Fibroblast of peridontal ligament (primary cell): Measurements from ENCODE around the gene IFNB1.

Experiments used
- DNase-seq: peaks from one replicate; pipeline ENCODE4 v3.0.0-alpha.2; 2010; ENCODE audit errors: extremely low read depth

The IFNB1 gene

DNA sequence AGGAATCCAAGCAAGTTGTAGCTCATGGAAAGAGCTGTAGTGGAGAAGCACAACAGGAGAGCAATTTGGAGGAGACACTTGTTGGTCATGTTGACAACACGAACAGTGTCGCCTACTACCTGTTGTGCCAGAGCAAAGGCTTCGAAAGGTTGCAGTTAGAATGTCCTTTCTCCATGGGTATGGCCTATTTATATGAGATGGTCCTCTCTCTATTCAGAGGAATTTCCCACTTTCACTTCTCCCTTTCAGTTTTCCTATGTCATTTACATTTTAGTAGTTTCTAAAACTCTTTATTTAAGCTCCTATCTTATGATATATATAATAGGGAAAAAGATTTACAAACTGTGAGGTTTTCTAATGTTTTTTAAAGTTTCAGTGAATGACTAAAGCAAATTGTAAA, at the start of gene IFNB1:
TSS of gene IFNB1 (minus strand) at position 162 of the 400 bp plus-strand sequence. CDS start at position 89, 73 bp downstream.
- DNase-seq, result no peak

DNA sequence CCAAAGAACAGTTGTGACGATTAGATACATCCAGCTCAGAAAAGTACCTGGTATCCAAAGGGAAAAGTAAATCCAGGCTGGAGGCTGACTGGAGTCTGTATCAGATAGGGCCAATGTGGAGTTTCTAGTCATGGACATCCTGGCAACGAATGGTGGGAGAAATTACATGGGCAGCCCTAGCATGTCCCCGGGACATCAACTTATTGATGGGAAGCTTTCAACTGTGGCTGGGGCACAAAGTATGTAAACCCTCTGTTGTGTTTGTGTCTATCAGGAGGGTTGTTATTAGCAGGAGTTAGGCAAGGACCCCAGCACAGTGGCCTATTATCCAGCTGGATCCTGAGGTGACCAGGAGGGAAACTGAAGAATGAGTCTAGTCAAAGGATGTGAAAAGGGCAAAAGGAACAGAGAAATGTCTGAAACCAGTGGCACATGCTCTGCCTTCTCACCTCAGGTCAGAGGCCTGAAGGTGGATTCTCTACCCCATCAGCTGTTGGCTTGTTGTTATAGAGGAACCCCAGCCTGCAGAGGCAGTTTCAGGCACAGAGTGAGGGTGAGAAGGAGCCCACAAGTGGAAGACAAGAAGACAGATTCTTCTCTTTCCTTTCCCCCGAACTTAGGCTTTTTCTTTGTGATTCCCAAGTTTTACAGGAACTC, 44.0 kb upstream of the IFNB1 start:
- no peak for DNase-seq

DNA sequence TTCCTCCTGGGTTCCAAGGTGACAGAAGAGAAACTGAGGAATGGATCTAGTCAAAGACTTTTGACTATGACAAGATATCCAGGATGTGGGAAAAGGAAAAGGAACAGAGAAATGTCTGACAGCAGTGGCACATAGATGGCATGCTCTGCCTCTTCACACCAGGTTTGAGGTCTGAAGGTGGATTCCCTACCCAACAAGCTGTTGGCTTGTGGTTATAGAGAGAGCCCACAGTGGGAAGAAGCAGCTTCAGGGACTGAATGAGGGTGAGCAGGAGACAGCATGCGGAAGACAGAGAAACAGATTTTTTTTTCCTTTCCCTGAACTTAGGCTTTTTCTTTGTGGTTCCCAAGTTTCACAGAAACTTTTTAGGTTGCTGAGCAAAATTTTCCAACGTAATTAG, 43.3 kb upstream of the IFNB1 start:
- DNase-seq, result no peak

DNA sequence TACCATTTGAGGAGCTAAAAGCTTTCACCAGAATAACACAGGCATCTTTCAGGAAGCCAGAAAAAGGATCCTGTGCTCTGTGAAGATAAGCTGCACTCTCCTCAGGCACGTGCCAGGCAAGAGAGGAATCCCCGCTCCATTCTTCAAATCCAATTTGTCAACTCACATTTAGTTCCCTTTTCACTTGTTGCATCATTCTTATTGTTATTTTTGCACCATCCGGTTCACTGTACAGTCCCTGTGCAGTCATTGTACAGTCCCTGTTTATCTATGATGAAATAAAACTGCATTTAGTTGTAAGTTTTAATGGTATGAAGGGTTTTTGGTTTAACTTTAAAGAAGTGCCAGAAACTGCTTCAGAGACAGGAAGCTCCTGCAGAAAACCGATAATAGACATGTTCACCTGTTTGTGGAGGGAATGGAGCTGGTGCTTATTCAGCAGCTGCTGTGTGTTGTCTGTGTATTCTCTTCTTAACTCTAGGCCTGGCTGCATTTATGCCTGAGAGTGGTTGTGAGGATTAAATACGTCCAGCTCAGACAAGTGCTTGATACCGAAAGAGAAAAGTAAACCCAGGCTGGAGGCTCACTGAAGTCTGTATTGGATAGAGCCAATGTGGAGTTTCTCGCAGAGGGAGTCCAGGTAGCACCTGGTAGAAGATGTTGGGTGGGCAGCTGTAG, 41.5 kb upstream of the IFNB1 start:
- no peak for DNase-seq

DNA sequence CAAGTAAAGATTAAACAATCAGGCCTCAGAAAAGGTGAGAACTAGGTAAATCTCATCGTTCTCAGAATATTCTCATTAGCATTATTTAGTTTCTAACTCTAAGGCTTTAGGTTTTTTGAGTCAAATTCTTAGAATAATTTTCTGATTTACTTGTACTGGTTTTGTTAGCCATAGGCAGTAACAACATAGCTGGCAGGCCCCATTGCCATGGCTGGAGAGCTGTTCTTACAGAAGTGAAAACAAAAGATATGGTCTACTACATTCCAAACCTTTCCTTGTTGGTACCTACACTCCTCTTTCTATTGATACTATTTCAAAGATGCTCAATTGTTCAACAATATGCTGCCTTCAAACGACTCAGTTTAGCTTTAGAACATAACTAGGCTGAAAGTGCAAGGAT, 36.6 kb upstream of the IFNB1 start:
- DNase-seq, result no peak

DNA sequence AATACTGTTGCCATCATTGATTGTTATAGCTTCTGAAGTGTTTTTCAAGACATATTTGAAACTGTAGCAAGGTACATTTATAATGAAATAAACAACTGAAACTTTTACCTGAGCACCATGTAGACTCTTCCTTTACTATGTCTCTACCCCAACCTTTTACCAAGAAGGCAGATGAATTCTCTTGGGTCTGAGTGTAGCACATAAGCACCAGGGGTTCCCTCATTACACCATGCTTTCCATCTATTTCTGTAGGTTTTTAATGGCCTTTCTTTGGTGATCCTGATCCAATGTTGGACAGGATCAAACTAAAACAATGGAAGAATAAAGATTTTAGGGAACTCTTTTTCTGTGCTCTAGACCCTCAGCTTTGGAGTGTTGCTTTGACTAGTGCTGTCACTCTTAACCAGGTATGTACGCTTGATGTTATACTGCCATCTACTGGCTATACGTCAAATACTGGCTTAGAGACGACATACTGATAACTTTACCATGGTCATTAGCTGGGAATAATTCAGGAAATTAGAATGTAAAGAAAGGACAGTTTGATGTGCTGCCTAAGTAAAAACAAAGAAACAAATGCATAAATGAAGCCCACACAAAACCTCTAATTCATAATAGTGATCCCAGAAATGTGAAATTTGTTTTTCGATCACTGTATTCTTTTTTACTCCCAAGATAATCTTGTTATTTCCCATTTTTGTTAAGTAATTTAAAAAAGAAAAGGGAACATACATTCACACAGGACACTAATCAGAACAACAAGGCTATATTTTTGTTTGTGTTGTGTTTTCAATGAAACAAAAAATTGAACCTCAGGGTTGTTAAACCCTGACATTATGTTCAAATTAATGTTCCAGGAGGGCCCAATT, 33.2 kb upstream of the IFNB1 start:
- peak; percentile 90 for DNase-seq

DNA sequence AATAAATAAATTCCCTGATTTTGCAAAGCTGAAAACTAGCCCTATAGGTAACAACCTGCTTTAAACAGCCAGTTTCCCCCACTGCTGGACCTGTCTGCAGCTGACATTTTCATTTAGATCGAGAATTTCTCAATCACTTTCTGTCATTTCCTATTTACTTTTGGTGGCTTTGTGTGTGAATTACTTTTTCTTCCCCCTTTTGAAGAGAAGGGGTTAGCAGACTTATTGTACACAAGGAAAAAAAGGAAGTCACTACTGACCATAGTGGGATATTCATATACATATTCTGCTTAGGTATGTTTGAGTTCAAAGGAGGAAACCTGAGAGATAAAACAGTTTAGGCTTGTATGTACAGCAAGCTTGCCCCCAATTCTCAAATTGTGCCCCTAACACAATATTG, 27.0 kb upstream of the IFNB1 start:
- DNase-seq, result no peak

DNA sequence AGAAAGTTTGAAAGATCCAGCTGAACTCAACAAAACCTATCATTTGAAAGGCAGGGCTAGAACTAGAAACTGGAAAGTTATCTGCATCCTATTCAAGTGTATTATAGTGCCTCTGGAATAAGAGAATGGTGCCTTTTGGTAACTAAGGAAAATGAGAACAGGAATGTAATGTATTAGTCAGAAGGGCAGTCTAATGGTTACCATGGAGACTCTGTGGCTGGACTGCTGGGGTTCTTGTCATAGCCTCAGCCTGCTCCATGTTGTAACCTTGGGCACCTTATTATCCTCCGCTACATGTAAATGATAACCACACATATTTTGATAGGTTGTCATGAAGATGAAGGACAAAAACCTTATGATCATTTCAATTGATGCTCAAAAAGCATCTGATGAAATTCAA, 24.6 kb upstream of the IFNB1 start:
- DNase-seq, result peak; percentile 20

DNA sequence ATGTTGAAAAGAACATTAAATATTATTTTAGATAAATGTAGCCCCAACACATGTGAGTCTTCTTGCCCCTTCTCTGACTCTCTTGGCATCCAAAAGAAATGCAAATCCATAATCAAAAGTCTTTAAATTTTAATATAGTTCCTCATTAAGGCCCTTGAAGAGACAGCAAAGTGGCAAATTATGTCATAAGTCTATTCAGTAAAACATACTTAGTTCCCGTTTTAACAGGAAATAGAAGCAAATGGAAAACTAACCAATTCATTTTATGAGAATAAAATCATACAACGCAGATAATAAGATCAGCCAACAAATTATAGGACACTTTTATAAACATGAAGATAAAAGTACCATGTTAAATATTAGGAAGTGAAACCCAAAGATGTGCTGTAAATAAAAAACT, 20.1 kb upstream of the IFNB1 start:
- no peak for DNase-seq

DNA sequence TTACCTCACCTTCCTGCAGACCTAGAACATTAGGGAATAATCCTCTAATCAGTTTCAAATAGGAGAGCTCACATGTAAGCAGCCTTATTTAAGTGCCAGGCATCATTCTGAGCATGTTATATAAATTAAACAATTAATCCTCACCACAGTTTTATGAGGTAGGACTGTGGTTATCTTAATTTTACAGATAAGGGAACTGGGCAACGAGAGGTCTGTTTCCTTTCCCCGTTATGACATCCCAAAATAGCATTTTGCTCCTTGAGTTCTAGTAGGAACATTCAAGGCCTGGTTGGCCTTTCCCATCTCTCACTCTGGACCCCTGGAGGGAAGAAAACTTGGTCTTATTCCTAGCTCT, 19.1 kb upstream of the IFNB1 start:
- no peak for DNase-seq

DNA sequence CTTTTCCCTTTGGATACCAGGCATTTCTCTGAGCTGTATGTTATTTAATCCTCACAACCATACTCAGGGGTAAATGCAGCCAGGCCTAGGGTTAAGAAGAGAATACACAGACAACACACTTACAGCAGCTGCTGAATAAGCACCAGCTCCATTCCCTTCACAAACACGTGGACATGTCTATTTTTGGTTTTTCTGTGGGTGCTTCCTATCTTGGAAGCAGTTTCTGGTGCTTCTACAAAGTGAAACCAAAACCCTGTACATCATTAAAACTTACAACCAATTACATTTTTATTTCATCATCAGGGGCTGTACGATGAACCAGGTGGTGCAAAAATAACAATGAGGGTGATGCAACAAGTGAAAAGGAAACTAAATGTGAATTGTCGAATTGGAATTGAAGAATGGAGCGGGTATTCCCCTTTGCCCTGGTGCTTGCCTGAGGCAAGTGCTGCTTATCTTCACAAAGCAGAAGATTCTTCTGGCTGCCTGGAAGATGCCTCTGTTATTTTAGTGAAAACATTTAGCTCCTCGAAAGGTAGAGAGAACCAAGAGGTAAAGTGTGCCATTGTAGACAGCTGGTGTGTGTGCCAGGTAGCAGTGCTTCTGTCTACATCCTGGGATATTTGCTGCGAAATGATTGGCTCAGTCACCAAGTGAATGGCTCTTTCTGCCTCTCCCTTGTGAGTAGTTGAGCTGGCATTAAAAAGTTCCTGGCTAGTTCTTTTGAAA, 18.6 kb upstream of the IFNB1 start:
- DNase-seq, result peak; percentile 75

DNA sequence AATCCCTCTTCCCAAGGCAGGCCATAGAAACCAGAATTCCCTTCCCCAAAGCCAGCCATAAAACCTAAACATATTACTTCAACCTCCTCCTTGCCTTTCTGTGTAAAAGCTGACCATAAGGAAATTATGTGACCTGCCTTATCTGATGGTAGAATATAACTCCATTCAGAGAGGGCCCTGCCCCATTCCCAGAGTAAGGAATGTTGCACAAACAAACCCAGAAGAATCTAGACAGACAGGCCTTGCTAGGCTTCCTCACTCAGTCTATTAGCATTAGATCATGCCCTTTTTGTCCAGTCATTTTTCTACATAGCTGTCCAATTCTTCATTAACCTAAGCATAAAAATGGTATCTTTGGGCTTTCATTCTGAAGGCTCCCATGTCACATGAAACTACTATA, 17.8 kb upstream of the IFNB1 start:
- no peak for DNase-seq

DNA sequence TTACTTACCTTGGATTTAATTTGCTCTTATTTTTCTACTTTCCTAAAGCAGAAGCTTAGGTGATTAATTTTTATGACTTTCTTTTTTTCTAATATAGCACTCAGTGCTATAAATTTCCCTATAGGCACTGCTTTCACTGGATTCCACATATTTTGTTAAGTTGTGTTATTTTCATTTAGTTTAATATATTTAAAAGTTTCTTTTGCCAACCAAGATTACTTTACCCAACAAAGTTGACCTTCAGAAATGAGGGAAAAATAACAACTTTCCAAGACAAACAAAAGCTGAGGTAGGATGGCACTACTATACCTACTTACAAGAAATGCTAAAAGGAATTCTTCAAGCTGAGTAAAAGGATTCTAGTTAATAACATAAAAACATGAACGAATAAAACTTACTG, 8.8 kb upstream of the IFNB1 start:
- DNase-seq, result no peak

DNA sequence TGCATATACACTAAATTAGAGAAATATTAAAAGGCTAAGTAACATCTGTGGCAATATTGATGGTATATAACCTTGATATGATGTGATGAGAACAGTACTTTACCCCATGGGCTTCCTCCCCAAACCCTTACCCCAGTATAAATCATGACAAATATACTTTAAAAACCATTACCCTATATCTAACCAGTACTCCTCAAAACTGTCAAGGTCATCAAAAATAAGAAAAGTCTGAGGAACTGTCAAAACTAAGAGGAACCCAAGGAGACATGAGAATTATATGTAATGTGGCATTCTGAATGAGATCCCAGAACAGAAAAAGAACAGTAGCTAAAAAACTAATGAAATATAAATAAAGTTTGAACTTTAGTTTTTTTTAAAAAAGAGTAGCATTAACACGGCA, 7.3 kb upstream of the IFNB1 start:
- DNase-seq, result no peak

DNA sequence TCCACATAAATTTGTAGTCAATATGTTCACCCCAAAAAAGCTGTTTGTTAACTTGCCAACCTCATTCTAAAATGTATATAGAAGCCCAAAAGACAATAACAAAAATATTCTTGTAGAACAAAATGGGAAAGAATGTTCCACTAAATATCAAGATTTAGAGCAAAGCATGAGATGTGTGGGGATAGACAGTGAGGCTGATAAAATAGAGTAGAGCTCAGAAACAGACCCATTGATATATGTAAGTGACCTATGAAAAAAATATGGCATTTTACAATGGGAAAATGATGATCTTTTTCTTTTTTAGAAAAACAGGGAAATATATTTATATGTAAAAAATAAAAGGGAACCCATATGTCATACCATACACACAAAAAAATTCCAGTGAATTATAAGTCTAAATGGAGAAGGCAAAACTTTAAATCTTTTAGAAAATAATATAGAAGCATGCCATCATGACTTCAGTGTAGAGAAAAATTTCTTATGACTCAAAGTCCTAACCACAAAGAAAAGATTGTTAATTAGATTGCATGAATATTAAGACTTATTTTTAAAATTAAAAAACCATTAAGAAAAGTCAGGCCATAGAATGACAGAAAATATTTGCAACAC, 6.6 kb upstream of the IFNB1 start:
- DNase-seq, result no peak

DNA sequence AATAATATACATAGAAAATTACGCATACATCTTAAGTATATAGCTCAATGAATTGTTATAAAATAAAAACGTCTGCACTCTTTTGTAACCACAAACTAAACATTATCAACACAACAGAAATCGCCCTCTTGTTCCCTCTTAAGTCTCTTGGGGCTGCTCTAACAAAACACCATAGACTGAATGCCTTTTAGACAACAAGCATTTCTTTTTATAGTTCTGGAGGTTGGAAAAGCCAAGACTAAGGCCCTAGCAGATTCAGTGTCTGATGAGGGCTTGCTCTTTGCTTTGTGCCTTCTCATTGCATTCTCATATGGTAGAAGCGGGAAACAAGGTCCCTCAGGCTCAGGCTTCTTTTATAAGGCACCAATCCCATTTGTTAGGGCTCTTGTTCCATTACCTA, 4.9 kb upstream of the IFNB1 start:
- no peak for DNase-seq

DNA sequence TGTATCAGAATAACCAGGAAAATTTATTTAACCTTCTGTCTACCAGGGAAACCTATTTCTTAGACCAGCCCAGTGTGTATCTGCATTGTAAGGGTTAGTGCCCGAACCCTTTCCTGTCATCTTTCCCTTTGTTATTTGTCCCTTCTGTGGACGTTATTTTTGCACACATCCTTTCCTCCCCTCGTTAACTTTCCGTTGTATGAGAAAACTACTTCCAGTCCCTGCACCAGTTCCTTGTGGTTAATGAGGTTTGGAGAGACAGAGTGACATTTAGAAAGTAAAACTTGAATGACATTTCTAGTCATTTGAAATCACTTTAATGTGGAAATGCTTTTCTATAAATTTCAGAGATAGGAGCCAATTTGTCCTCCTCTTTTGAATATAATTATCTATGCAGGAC, 4.3 kb upstream of the IFNB1 start:
- no peak for DNase-seq

DNA sequence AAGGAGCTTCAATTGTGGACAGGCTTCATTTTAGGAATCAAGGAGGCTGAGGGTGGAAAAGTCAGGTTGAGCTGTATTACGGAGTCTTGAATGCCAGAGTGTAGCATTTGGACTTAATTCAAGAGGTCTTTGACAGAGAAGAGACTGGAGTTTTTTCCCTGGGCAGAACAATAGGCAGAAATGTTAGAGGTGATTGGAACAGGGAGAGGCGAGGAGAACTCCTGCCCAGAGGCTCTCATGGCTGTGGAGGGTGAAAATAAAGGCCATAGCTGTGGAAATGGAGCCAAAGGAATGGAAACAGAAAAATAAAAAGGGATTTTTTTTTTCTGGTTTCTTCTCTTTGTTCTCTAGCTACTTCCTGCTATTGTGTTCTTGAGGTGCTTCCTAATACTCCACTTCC, 3.7 kb upstream of the IFNB1 start:
- no peak for DNase-seq

DNA sequence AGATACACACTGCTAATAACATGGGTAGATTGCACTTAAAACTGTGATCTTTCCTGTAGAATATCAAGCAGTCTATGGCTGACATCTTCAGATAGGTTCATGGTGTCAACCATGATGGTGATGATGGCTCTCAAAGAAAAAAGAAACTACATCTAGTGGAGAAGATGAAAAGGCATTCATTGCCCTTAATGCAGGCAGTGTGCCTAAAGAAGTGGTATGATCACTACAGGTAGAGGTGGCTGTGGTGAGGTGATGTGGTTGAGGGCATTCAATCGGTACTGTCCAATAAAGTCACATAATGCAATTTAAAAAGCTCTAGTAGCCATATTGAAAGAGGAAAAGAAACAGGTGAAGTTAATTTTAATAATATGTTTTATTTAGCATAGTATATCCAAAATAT, 3.1 kb upstream of the IFNB1 start:
- DNase-seq, result no peak

DNA sequence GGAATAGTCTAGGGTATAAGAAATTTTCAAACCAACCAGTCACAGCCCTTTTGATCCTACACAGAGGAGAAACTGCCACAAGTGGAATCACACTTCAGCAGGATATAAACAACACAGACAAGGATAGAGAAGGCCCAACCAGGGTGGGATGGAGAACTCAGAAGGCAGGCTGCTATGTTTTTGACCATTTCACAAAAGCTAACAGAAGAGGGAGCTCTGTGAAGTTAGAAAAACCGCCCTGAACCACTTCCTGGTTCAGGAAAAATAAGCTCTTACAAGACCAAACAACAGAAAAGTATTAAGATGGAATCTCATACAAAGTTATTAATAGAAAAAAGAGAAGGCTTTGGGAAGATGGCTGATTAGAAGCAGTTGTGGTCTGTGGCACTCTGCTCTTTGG, 960 bp upstream of the IFNB1 start:
- no peak for DNase-seq

DNA sequence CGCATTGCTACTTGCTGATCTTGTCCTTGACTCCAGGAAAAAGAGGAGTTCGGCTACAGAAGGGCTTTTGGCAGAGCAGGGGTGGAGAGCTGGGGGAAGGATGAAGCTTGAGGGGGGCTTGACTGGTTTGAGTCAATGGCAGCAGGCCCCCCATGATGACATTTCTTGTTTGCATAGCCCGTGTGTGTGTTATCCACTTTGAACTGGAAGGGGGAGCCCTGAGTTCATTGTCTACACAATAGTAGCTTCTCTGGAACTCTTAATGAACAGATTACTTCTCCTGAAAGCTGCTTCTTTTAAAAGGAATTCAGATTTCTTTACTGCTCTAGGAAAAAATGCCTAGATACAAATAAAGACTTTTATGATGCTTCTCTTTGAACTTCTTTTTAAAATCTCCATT, 2.3 kb downstream of the IFNB1 start:
- DNase-seq, result no peak

DNA sequence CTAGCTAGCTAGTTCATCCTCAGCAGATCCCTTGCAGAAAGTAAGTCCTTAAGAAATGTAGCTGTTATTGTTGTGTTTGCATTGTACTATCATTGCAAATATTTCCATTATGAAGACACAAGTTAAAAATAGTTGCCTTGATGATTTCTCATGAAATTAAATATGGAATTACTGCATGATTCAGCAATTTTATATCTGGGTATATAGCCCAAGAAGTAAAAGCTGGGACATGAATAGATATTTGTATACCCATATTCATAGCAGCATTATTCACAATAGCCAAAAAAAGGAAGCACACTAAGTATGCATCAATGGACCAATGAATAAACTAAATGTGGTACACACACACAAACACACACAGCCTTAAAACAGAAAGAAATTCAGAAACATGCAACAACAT, 6.8 kb downstream of the IFNB1 start:
- no peak for DNase-seq
